ENCODE measurements around the gene CCDC127.
"Not testable (repeated sequence)": the region's sequence is repeated elsewhere in the genome, so short reads cannot be mapped to it uniquely, and the experiment has no call there.

Gene CCDC127

DNA sequence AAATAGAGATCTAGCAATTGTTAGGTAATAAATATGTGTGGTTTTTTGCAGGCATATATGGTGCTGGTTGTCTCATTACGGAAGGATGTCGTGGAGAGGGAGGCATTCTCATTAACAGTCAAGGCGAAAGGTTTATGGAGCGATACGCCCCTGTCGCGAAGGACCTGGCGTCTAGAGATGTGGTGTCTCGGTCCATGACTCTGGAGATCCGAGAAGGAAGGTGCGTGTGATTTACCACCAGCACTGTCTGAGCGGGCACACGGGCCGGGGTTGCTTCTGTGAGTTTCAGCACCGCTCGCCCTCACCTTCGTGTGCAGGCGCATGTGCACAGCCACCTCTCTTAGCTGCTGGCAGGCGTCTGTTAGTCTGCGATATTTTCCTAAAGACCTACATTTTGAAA, 15.5 kb upstream of the CCDC127 start:
- DNase-seq (ENCODE audit: low read depth): not testable (repeated sequence)

DNA sequence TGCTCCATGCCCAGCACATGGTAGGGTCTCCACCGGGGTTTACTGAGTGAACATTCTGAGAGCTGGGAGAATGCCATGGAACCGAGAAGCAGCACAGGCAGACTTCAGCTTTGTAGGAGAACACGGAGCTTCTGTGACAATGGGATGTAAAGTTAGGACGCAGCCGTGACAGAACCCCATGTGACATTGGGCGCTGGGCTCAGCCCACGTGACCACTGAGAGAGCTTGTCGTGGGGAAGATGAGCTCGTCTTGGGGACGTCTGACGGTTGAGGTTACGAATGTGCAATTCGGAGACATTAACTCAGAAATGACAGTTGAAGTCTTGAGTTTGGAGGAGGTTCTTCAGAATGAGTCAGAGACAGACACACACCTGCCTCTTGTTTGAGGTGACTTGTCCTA, 13.7 kb upstream of the CCDC127 start:
- no peak for DNase-seq (ENCODE audit: low read depth)

DNA sequence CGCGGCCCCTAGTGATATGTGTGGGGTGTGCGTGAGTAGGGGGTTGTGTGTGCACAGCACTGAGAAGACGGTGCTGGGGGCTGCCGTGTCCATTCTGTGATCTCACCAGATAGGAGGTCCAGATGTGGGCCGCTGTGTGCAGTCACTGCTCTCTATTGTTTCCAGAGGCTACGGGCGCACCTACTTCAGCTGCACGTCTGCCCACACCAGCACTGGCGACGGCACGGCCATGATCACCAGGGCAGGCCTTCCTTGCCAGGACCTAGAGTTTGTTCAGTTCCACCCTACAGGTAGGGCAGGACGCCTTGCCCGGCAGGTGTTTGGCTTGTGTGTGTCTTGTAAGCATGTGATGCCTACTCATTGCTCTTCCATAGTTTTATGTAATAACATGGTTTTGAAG, 12.8 kb upstream of the CCDC127 start:
- DNase-seq (ENCODE audit: low read depth): no peak

DNA sequence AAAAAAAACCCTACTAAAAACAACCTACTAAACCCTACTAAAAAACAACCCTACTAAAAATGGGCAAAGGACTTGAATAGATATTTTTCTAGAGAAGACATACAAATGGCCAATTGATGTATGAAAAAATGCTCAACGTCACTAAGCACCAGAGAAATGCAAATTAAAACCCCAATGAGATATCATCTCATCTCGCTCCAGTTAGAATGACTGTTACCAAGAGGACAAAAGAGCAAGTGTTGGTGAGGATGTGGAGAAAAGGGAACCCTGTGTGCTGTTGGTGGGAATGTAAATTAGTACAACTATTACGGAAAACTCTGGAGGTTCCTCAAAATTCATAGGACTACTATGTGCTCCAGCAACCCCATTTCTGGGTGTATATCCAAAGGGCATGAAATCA, 10.9 kb upstream of the CCDC127 start:
- DNase-seq (ENCODE audit: low read depth): no peak

DNA sequence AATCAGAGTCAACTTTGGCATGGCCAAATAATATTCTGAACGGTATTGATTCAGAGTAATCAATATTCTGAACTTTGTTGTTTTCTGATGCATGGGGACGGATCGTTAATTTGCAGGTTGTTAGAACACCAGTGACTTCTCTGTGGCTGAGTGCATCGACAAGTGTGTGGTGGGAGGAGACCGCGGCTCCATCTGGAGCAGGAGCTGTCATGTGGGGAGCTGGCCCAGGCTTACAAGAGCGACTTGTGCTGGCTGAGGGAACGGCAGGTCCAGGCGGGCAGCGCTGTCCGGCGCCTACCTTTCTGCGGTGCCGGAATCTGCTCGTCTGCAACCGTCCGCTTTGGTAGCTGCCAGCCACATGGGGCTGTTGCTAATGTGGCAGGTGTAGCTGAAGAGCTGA, 9.4 kb upstream of the CCDC127 start:
- DNase-seq (ENCODE audit: low read depth): not testable (repeated sequence)

DNA sequence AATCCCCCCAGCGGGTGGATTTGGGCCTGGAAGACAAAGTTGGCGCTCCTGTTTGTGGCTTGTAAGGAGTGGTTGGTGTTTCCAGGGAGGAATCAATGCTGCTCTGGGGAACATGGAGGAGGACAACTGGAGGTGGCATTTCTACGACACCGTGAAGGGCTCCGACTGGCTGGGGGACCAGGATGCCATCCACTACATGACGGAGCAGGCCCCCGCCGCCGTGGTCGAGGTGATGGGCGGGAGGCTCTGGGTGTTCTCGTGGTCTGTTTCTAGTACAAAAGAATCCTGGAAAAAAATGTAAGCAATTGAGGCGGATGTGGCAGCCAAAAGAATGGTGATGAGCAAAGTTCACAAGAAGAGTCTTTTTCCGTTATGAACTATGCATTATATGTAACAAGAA, 7.4 kb upstream of the CCDC127 start:
- DNase-seq (ENCODE audit: low read depth): no peak

DNA sequence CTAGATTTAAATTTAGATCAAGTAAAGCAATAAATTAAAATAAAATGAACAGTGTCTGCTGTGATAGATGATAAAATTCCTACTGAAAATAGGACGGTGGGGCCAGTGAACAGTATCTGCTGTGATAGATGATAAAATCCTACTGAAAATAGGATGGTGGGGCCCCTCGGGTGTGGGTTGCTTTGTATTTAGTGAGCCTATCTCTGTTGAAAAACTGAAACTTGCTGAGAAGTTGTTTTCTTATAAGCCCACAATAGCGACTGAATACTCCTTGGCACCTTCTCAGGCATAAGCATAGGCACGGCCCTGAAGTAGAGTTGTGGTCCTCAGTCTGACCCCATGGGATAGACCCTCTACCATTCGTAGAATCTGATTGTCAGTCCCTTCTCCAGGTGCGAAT, 5.8 kb upstream of the CCDC127 start:
- no peak for DNase-seq (ENCODE audit: low read depth)

DNA sequence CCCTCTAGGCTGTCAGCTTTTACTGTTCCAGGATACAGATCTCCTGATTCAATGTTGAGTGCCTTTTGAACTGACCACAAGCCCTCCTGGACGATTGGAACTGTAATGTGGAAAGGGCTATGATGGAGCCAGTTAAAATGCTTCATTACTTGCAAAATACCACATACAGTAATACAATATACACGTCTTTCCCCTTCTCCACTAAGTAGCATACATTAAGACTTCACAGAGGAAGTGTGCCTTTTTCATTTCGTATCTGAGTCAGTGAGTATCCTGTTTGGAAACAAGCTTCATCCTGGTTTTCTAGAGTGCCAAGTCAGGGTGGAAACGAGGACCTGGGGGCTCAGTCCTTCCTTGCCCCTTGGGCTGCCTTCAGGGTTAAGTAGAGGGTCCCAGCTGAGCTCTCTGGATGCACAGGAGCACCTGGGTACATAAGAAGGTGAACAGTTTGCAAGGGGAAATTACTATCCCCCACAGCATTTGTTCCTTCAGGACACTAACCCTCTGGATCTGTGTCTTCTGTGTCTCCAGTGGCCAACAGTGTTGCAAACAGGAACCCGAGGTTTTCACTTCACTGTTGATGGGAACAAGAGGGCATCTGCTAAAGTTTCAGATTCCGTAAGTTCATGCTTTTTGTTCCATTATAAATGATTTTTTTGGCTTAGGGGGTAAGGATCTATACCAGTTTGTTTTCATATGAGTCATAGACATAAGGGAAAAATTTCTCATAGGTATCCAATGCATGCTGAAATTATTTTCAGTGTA, 5.2 kb upstream of the CCDC127 start:
- not testable (repeated sequence) for DNase-seq (ENCODE audit: low read depth)

DNA sequence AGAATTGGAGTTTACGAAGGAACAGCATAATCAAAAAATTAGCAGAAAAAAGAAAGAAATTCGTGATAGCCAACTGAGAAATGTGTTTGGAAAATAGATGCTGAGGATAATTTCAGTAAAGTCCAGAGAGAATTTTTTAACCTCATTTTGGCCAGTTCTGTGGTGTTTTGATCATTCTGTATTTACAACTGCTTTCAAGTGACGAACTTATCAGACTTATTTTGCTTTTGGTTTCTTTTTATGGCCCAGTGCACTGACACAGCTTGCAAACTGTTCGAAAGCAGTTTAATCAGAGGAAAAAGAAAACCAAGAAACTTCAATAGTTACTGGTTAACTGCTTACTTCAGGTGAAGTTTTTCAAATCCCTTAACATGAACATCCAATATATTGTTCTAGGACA, 2.0 kb upstream of the CCDC127 start:
- no peak for DNase-seq (ENCODE audit: low read depth)

DNA sequence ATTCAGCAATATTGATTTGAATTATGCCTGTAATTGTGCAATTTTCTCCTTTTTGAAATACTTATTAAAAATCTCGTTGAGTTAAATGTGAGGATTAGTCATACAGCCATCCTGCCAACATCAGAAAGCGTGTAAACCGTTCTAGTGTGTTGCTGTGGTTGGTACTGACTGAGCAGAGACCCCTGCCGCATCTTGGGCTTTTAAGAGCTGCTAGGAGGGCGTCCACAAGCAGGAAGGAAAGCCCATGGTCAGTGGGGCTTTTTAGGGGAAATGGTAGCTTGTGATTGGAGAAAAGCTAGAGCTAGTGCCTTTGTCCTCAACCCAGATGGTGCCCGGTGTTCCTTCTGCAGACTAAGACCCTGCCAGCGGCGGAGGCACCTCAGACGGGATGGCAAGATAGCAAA, 1.5 kb upstream of the CCDC127 start:
- DNase-seq (ENCODE audit: low read depth): no peak

DNA sequence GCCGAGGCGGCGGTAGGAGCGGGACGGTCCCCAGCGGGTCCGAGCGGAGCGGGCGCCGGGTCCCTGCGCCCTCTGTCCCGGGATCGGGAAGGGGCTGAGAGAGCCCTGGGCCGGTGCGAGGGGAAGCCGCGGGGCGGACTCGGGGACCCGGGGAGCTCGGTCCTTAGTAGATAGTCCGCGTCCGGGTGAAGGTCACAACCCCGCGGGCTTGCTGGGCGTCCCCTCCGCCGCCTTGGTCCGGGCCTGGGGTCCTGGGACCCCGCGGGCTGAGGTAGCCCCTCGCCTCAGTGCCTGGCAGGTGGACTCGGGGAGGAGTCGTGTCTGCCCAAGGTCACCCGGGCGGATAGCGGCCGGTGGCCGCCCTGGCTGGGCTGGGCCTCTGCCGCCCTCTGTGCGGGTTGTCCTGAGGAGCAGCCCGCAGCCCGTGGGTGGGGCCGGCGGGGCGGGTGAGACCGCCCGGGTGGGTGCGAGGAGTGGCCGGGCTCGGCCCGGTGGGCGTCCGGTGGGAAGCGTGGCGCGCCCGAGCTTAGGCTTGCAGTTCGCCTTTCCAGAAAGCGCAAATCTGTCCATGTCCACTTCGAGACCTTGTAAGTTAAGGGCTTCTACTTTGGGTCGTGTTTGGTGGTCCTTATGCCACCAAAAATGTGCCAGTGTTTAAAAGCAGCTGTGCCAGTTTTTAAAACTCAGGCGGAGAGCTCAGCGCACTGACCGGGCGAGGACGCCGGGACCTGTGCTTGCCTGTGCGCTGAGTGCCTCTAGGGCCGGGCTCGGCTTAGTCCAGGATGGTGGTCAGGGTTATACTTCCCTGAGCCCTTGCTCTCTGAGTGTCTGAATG, 721 bp upstream of the CCDC127 start:
- DNase-seq (ENCODE audit: low read depth): no peak

DNA sequence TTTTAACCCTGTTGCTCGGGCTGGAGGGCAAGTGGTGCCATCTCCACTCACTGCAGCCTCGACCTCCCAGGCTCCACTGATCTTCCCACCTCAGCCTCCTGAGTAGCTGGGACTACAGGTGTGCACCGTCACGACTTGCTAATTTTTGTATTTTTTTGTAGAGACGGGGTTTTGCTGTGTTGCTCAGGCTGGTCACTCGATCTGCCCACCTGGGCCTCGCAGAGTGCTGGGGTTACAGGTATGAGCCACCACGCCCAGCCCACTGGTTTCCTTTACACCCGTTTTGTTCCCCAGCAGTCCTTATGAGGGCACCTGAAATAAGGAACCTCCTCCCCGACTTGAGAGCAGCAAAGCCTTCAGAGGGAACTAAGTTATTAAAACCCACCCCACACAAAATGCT, 1.9 kb downstream of the CCDC127 start:
- DNase-seq (ENCODE audit: low read depth): not testable (repeated sequence)

DNA sequence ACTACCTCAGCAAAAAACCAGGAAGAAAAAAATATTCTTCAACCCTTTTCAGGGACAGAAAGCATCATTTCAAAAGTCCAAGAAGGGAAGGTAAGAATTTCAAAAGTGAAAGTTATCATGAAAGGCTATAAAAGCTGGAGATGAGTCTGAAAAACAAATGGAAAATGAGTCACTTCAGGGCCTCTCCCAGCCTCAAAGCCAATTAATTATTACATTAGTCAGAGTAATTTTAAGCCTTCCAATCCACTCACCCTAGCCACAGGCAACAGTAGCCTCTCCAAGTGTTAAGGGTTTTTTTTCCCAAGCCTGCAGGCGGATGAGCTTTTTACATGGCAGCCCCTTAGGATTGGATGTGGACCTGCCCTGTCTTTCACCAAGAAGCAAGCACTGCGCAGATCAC, 2.7 kb downstream of the CCDC127 start:
- not testable (repeated sequence) for DNase-seq (ENCODE audit: low read depth)

DNA sequence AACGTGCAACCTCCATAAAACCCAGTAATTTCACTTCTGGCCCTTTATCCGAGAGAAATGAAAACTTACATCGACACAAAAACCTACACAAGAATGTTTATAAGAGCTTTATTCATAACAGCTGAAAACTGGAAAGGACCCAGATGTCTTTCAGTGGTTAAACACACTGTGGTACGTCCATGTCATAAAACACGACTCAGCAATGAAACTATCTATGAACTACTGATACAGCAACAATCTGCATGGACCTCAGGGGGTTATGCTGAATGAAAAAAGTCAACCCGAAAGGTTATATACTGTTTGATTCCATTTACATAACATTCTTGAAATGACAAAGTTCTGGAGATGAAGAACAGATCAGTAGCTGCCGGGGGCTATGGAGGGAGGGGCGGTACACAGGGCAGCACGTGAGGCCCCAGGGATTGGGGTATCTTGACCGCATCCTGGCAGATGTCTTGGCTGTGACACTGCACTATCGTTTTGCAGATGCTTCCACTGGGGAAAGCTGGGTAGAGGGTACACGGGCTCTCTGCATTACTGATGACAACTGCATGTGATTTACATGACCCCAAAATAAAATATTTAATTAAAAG, 4.1 kb downstream of the CCDC127 start:
- no peak for DNase-seq (ENCODE audit: low read depth)

DNA sequence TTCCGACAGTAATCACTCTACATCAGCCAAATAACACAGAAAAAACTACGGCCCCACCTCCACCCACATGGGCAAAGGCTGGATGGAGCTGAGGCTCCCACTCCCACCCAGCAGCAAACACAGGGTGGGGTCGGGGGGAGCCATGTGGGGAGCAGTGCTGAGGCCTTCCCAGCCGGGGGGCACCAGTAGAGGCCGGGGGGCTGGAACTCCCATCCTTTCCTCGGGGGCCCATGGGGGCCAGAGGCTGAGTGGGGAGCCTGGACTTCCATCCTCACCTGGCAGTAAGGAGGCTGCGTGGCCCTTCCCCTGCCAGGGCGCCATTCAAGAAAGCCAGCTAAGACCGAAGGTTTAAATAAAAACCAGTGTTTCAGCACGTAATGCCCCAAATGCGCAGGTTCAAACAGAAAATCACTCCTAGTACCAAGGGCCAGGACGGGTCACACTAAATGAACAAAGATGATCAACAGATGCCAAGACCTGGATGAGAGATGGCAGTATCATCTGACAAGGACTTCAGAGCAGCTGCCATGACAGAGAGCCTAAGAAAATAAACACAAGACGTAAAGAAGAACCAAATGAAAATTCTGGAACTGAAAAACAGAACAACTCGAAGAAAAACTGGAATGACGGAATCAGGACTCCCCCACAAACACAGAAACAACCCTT, 9.4 kb downstream of the CCDC127 start:
- DNase-seq (ENCODE audit: low read depth): no peak

DNA sequence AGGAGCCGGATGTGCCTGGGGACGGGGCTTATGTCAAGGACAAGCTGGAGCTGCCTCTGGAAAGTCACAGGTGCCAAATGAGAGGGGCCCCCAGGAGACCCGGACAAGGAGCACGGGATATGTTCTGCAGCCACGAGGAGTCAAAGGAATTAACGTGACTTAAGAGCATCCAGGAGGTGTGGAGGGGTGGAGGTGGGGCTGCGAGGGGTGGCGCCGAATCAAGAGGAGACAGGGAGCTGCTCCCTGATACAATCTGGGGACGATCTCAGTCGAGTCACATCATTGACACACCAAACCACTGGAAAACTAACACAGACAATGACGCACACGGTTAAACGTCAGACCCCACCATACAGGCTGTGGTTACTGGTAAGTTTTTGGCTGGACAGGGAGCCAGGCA, 10.4 kb downstream of the CCDC127 start:
- no peak for DNase-seq (ENCODE audit: low read depth)

DNA sequence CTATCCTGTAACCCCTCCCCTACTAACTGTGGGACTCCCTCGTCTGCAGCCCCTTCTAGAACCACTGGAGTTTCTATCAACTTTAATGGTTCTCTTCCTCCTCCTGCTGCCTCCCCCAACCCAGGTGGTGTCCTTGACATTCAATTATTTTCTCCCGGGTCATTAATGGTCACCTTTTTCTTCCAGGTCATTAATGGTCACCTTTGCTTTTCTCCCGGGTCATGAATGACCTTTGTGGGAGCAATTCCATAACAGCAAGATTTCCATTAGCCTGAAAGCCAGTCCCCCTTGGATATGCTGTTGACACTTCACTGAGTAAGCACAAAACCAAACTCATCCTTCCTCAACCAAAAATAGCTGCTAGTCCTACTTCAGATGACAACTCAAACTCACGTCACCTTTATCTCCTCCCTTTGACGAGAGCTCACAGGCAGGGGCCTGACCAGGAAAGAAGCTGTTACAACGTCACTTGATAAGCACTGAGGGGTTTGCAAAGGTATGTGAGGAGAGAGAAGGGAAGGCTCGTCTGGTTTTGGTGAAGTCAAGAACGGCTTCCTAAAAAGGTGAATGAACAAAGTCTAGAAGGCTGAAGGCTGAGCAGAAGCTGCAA, 10.9 kb downstream of the CCDC127 start:
- DNase-seq (ENCODE audit: low read depth): no peak

DNA sequence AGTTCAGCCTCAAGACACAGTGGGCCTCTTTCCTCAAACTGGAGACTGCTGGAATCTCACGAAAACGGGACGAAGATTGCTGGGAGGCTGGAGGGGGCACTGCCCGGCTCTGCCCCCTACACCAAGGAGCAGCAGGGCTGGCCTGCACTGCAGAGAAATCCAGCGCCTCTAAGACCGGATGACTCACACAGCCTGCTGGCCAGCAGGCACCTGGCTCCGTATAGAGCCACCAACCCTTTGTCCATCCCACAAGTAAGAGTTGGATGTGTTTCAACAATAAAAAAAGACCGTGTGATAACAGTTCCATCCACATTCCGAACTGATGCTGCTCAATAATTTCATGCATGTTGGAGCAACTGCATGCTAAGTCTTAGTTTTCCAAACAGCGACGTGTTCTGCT, 11.5 kb downstream of the CCDC127 start:
- no peak for DNase-seq (ENCODE audit: low read depth)

DNA sequence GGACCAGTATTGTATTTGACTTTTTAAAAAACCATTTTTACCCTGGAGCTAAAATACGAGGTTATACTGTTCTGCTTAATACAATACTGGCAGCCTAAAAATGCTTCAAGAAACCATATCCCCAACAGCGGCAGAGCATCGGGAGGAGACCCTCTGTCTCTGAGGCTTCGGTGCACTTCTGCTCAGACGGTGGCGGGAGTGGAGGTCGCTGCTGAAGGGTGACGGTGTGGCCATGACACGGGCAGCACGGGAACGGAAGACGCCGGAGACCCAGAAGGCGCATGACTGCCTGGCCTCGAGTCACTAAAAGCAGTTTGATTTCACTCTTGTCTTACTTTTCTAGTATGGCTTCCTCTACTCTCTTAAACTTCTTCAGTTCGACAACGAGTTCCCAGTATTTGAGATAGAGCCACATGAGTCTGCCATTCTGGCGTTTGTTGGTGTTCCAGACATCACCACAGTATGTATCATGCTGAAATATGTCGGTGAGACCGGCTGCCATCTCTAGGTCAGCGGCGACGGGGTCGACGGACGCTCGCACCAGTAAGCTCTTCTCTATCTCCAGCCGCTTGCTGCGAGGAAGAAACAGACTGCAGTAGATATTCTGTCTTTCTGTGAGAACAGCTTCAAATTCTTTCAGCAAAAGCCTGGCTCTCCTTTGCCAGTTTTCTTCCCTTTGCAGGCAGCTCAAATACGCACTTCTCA, 12.8 kb downstream of the CCDC127 start:
- DNase-seq (ENCODE audit: low read depth): no peak

DNA sequence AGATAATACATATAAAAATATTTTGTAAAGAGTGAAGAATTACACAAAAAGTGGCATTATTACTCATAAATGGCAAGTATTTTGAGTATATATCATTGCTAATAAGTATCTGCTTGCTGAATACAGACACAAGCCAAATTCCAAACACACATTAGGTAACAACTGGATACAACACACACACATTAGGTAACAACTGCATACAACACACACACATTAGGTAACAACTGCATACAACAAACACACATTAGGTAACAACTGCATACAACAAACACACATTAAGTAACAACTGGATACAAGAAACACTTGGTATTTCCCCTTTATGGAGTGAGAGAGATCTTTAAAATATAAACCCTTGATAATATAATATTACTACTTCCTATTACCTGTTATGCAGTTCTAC, 13.5 kb downstream of the CCDC127 start:
- DNase-seq (ENCODE audit: low read depth): no peak

DNA sequence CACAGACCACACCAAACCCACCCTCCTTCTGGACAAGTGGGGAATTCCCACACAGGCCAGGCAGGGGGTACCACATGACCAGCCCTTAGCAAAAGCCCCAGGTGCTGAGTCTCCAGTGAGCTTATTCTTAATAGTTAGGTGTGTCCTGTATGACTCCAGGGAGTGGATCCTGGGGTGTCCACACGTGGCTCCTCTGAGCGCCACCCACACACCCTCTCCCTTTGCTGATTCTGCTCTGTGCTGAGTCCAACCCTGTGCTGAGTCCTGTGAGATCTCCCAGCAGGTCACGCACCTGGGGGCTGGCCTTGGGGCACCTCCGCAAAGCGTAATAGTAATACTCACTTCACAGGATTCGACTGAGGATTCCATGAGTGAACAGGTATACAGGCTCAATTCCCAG, 14.0 kb downstream of the CCDC127 start:
- DNase-seq (ENCODE audit: low read depth): no peak
